Osteoblast (primary cell): ENCODE results near the gene TCEA3. TPM values are rescaled to one million over a fixed set of nuclear protein-coding genes. Genes with fewer than 3 reads are reported as not detected.

Experiments used
- DNase-seq: peaks from one replicate; pipeline ENCODE4 v3.0.0; 2011; ENCODE audit warnings: low spot score, mixed read lengths; ENCODE audit not compliant: insufficient read length; ENCODE audit errors: missing footprints
- H2AFZ ChIP-seq: 2 replicates; pipeline ENCODE4 v1.6.0; 2011; ENCODE audit warnings: mild to moderate bottlenecking, low read length
- H3K27ac ChIP-seq: 2 replicates; pipeline ENCODE4 v1.5.1; 2011; ENCODE audit warnings: mild to moderate bottlenecking, low read depth, low read length, moderate library complexity
- H3K27me3 ChIP-seq: 2 replicates; pipeline ENCODE4 v1.6.0; 2012; ENCODE audit warnings: mild to moderate bottlenecking, control low read depth, inconsistent platforms, low read length, moderate library complexity; ENCODE audit not compliant: insufficient read depth
- H3K36me3 ChIP-seq: 2 replicates; pipeline ENCODE4 v1.5.1; 2011; ENCODE audit warnings: mild to moderate bottlenecking, low read length, control low read depth, moderate library complexity; ENCODE audit not compliant: insufficient read depth
- H3K4me1 ChIP-seq: 2 replicates; pipeline ENCODE4 v1.5.1; 2011; ENCODE audit warnings: mild to moderate bottlenecking, low read length, control low read depth, moderate library complexity; ENCODE audit not compliant: insufficient read depth
- H3K4me2 ChIP-seq: 2 replicates; pipeline ENCODE4 v1.6.0; 2011; ENCODE audit warnings: mild to moderate bottlenecking, low read length; ENCODE audit not compliant: insufficient read depth
- H3K4me3 ChIP-seq: fragments of 200-600 bp; sonication (generic); 3 replicates; pipeline ENCODE4 v1.5.1; 2012; ENCODE audit warnings: mild to moderate bottlenecking, low read length, inconsistent platforms; ENCODE audit not compliant: insufficient read depth
- H3K79me2 ChIP-seq: 2 replicates; pipeline ENCODE4 v1.6.0; 2012; ENCODE audit warnings: mild to moderate bottlenecking, low read length, control low read depth, inconsistent platforms; ENCODE audit not compliant: insufficient read depth
- H3K9me3 ChIP-seq: 2 replicates; pipeline ENCODE4 v1.5.1; 2011; ENCODE audit warnings: low read depth, low read length, control low read depth
- H4K20me1 ChIP-seq: 2 replicates; pipeline ENCODE4 v1.6.0; 2012; ENCODE audit warnings: mild to moderate bottlenecking, low read length, control low read depth; ENCODE audit not compliant: insufficient read depth
- CTCF ChIP-seq: IDR thresholded peaks from 2 replicates; pipeline ENCODE4 v1.5.1; 2011; ENCODE audit warnings: mild to moderate bottlenecking, low read depth, low read length, moderate library complexity; ENCODE audit errors: extremely low read depth
- total RNA-seq: library from RNA; depleted of rRNA; stranded (reverse); fragments of >200 nt; gene quantifications from 2 replicates; pipeline ENCODE4 v1.2.3, GENCODE V29; 2012

The TCEA3 gene
- total RNA-seq, 1 donor: 31.5 TPM

- H3K9me3 ChIP-seq: no peaks in the 10 kb centered on the region
- no peak overlapping the region for H2AFZ ChIP-seq
- no peaks in the 10 kb centered on the region for H3K79me2 ChIP-seq
- TF ChIP-seq CTCF: no peak
- no peaks in the 10 kb centered on the region for H3K36me3 ChIP-seq
- H4K20me1 ChIP-seq: no peaks in the 10 kb centered on the region
- H3K4me2 ChIP-seq: no peak overlapping the region
- H3K27me3 ChIP-seq: no peaks in the 10 kb centered on the region
- no peak overlapping the region for H3K27ac ChIP-seq
- DNase-seq: no peak
- H3K4me1 ChIP-seq: peaks cover 37% of the 10 kb centered on the region
- no peak overlapping the region for H3K4me3 ChIP-seq
Observed at GRCh38 chr1:23405946-23406345, 18.6 kb downstream of the TCEA3 start.

- H3K4me1 ChIP-seq: peaks cover 36% of the 10 kb centered on the region
- peak; percentile 88 for DNase-seq
- no peaks in the 10 kb centered on the region for H3K9me3 ChIP-seq
- peak overlapping the region; percentile 61 for H2AFZ ChIP-seq
- H4K20me1 ChIP-seq: no peaks in the 10 kb centered on the region
- no peaks in the 10 kb centered on the region for H3K79me2 ChIP-seq
- H3K27ac ChIP-seq: peak overlapping the region; percentile 65
- peak; percentile 96 for TF ChIP-seq CTCF
- H3K4me2 ChIP-seq: peak overlapping the region; percentile 65
- no peaks in the 10 kb centered on the region for H3K36me3 ChIP-seq
- H3K4me3 ChIP-seq: peak overlapping the region; percentile 8
- no peaks in the 10 kb centered on the region for H3K27me3 ChIP-seq
Observed at GRCh38 chr1:23403735-23404486, 20.6 kb downstream of the TCEA3 start.

GRCh38 chr1:23403355-23403734 is 21.2 kb downstream of the TCEA3 start:
- peak overlapping the region; percentile 65 for H3K27ac ChIP-seq
- H3K4me3 ChIP-seq: no peak overlapping the region
- no peaks in the 10 kb centered on the region for H4K20me1 ChIP-seq
- H3K79me2 ChIP-seq: no peaks in the 10 kb centered on the region
- H3K4me2 ChIP-seq: peak overlapping the region; percentile 11
- no peaks in the 10 kb centered on the region for H3K27me3 ChIP-seq
- H2AFZ ChIP-seq: no peak overlapping the region
- peaks cover 36% of the 10 kb centered on the region for H3K4me1 ChIP-seq
- H3K36me3 ChIP-seq: no peaks in the 10 kb centered on the region
- TF ChIP-seq CTCF: no peak
- no peak for DNase-seq
- H3K9me3 ChIP-seq: no peaks in the 10 kb centered on the region

- Histone ChIP-seq H3K4me1 (peaks cover 36% of the 10 kb centered on the region), H3K4me3 (no peak overlapping the region), H2AFZ (peak overlapping the region; percentile 27), H3K36me3 (no peaks in the 10 kb centered on the region), H3K27me3 (no peaks in the 10 kb centered on the region), H3K79me2 (no peaks in the 10 kb centered on the region), H3K27ac (peak overlapping the region; percentile 65), H3K9me3 (no peaks in the 10 kb centered on the region), H4K20me1 (no peaks in the 10 kb centered on the region), H3K4me2 (peak overlapping the region; percentile 11)
- TF ChIP-seq CTCF: no peak
- DNase-seq: peak; percentile 73
Observed at GRCh38 chr1:23403038-23403336, 21.6 kb downstream of the TCEA3 start.
